B cell (primary cell): ENCODE measurements around the gene TTLL5. TPM values are rescaled to one million over a fixed set of nuclear protein-coding genes. Genes with fewer than 3 reads are reported as not detected.

Source experiments
- ATAC-seq: fragments of 200-7000 bp; cut with Tn5 transposase; one replicate; pipeline ENCODE4 v1.10.0; 2021; ENCODE audit warnings: low read depth, mild to moderate bottlenecking, moderate number of reproducible peaks, moderate library complexity
- CTCF ChIA-PET: fragments of 350-600 bp; sonication (Branson Sonifier 250); formaldehyde crosslinking; loops from one replicate; lab custom pipeline; 2021; ENCODE audit warnings: antibody characterized with exemption, inconsistent platforms; lab: Charles Lee
- POLR2A ChIA-PET: fragments of 350-600 bp; sonication (Branson Sonifier 250); formaldehyde crosslinking; loops from one replicate; lab custom pipeline; 2021; ENCODE audit warnings: antibody characterized with exemption; lab: Charles Lee
- DNase-seq: peaks from one replicate; pipeline ENCODE4 v3.0.0; 2013
- H2AFZ ChIP-seq: 2 replicates; pipeline ENCODE4 v1.6.1; 2012; ENCODE audit warnings: mild to moderate bottlenecking, low read depth, low read length; ENCODE audit not compliant: insufficient read depth, poor library complexity, severe bottlenecking
- H3K27ac ChIP-seq, 2 donors: 1 replicate in 1 of 2; 2 replicates in 1 of 2; pipeline ENCODE4 v1.5.1; 2012 to 2013; ENCODE audit warnings: low read length in 2 of 2, mild to moderate bottlenecking in 2 of 2, moderate library complexity in 1 of 2
- H3K27me3 ChIP-seq, 4 experiments: fragments of 200-600 bp in 1 of 4; sonication (generic) in 1 of 4; replicated peaks in 1 of 4; 1 replicate in 2 of 4; 2 replicates in 2 of 4; pipeline versions ENCODE4 v1.6.1 to v1.7.0; 2013 to 2016; ENCODE audit warnings: low read length in 3 of 4, mild to moderate bottlenecking in 2 of 4, mixed read lengths in 1 of 4, moderate library complexity in 1 of 4; ENCODE audit not compliant: insufficient read depth in 4 of 4, control insufficient read depth in 3 of 4; ENCODE audit errors: control extremely low read depth in 1 of 4
- H3K36me3 ChIP-seq, 2 experiments: replicated peaks in 1 of 2; 1 replicate in 1 of 2; 2 replicates in 1 of 2; pipeline versions ENCODE4 v1.6.1 to v1.7.1; 2013; ENCODE audit warnings: low read length in 1 of 2; ENCODE audit not compliant: insufficient read depth in 2 of 2, control insufficient read depth in 1 of 2; ENCODE audit errors: control extremely low read depth in 1 of 2, extremely low read depth in 1 of 2
- H3K4me1 ChIP-seq, 2 donors: fragments of 200-600 bp in 1 of 2; sonication (generic) in 1 of 2; 1 replicate in 1 of 2; 2 replicates in 1 of 2; pipeline versions ENCODE4 v1.5.1 to v1.6.1; 2013 to 2017; ENCODE audit warnings: low read length in 2 of 2; ENCODE audit not compliant: control insufficient read depth in 2 of 2, insufficient read depth in 2 of 2
- H3K4me2 ChIP-seq: replicated peaks from 2 replicates; pipeline ENCODE3; 2012; ENCODE audit warnings: mild to moderate bottlenecking, low read depth, low read length; ENCODE audit not compliant: poor library complexity, severe bottlenecking
- H3K4me3 ChIP-seq, 5 experiments: fragments of 200-600 bp in 1 of 5; sonication (generic) in 1 of 5; 1 replicate in 3 of 5; 2 replicates in 2 of 5; pipeline versions ENCODE4 v1.5.1 to v1.7.0; 2011 to 2016; ENCODE audit warnings: low read length in 4 of 5, mild to moderate bottlenecking in 4 of 5, low read depth in 2 of 5, control low read depth in 1 of 5, moderate library complexity in 1 of 5; ENCODE audit not compliant: insufficient read depth in 1 of 5; ENCODE audit errors: control extremely low read depth in 1 of 5, extremely low read depth in 1 of 5
- H3K79me2 ChIP-seq: fragments of 200-600 bp; sonication (generic); one replicate; pipeline ENCODE4 v1.6.0; 2016; ENCODE audit warnings: low read length; ENCODE audit not compliant: control insufficient read depth, insufficient read depth
- H3K9ac ChIP-seq: fragments of 200-600 bp; sonication (generic); 2 replicates; pipeline ENCODE4 v1.6.1; 2017; ENCODE audit warnings: mild to moderate bottlenecking, low read length, moderate library complexity
- H3K9me3 ChIP-seq, 3 donors: one replicate each; pipeline versions ENCODE4 v1.6.1 to v1.7.1; 2013; ENCODE audit warnings: low read length in 2 of 3; ENCODE audit not compliant: control insufficient read depth in 2 of 3, insufficient read depth in 1 of 3; ENCODE audit errors: control extremely low read depth in 1 of 3
- H4K20me1 ChIP-seq: 2 replicates; pipeline ENCODE4 v1.6.0; 2012; ENCODE audit warnings: mild to moderate bottlenecking, low read length; ENCODE audit not compliant: insufficient read depth, control insufficient read depth, poor library complexity, severe bottlenecking
- H3K27ac Mint-ChIP-seq: one replicate; pipeline ENCODE4 v1.8.0; 2021; ENCODE audit warnings: mixed read lengths
- H3K27me3 Mint-ChIP-seq: one replicate; pipeline ENCODE4 v1.8.0; 2021; ENCODE audit warnings: mixed read lengths
- H3K4me1 Mint-ChIP-seq: one replicate; pipeline ENCODE4 v1.8.0; 2021; ENCODE audit warnings: mixed read lengths
- H3K4me3 Mint-ChIP-seq: one replicate; pipeline ENCODE4 v1.8.0; 2021; ENCODE audit warnings: mixed read lengths
- H3K9me3 Mint-ChIP-seq: one replicate; pipeline ENCODE4 v1.8.0; 2022; ENCODE audit warnings: mixed read lengths; ENCODE audit not compliant: insufficient read depth
- EZH2 ChIP-seq: IDR thresholded peaks from 2 replicates; pipeline ENCODE4 v1.6.1; 2012; ENCODE audit warnings: borderline replicate concordance, low read depth, mild to moderate bottlenecking, moderate library complexity, low read length; ENCODE audit not compliant: insufficient read depth, poor library complexity, severe bottlenecking
- WGBS: methylation state at CpG from one replicate; pipeline ENCODE4 v1.1.5; 2013; ENCODE audit warnings: missing lambda C conversion rate; ENCODE audit not compliant: insufficient coverage; 5-methylcytosine and 5-hydroxymethylcytosine counted together
- intact Hi-C: fragments of 100-400 bp; cut with micrococcal nuclease; formaldehyde crosslinking; loops from one replicate; pipeline ENCODE4 v1.10.0; 2022
- polyA plus RNA-seq: library from polyadenylated mRNA; depleted of rRNA; stranded (reverse); fragments of >200 nt; gene quantifications from 2 replicates; pipeline ENCODE4 v1.2.3, GENCODE V29; 2012
- total RNA-seq, 2 donors: library from RNA; stranded (reverse); fragments of 120-200 nt in 1 of 2; gene quantifications; 1 replicate in 1 of 2; 2 replicates in 1 of 2; pipeline versions ENCODE4 v1.2.3 to v1.2.4, GENCODE V29; 2013 to 2022
- TF ChIP-seq, protein P1 (sequence below): fragments of 200-600 bp; IDR thresholded peaks from one replicate; pipeline ENCODE4 v1.8.0; 2022; ENCODE audit warnings: antibody characterized with exemption, mild to moderate bottlenecking

The TTLL5 gene
- total and polyA plus RNA-seq, 2 donors (not counting 1 experiment from before 2014, with no cell fraction given) = 10.9 to 50.9 TPM

DNA sequence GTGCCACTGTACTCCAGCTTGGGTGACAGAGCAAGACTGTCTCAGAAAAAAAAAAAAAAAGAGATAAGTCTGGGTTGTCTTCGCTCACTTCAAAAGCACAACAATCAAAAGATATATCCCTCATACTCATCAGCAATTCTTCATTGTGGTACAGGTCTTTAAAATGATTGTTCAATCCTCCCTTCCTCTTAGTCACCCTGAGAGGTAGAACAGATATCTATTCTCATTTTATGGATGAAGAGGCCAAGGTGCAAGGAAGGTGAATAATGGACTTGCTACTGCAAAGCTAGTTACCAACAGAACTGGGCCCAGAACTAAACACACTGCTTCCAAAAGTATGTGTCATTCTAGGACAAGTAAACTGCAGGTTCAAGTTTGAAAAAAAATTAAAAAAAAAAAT lies 7.5 kb upstream of the TTLL5 start:
- H2AFZ ChIP-seq = no peak overlapping the region
- ChIA-PET CTCF (interaction anchor here (0.7 to 13.9 kb wide), 31 partner anchors 9 to 1466 kb away, joined by 3 to 447 read pairs (median 5); partner anchors contain the start of gene FLVCR2), POLR2A (interaction anchor here (0.7 kb wide), 1 partner anchor 52 kb away, joined by 4 read pairs; no protein-coding TSS in a partner anchor)
- no peaks in the 10 kb centered on the region for H3K4me1 ChIP-seq
- no peaks in the 10 kb centered on the region for H3K9me3 Mint-ChIP-seq
- no CpG with 5 or more reads among the region's 1 CpG for WGBS
- intact Hi-C loops = loop anchor here (5.0 kb wide), 1 partner anchor 346 kb away; no protein-coding TSS in a partner anchor
- H3K4me1 Mint-ChIP-seq = peaks cover under 1% of the 10 kb centered on the region
- H3K27me3 ChIP-seq = no peaks in the 10 kb centered on the region
- DNase-seq (no peak), ATAC-seq (no peak)
- no peak for TF ChIP-seq EZH2
- TF ChIP-seq, protein P1, sequence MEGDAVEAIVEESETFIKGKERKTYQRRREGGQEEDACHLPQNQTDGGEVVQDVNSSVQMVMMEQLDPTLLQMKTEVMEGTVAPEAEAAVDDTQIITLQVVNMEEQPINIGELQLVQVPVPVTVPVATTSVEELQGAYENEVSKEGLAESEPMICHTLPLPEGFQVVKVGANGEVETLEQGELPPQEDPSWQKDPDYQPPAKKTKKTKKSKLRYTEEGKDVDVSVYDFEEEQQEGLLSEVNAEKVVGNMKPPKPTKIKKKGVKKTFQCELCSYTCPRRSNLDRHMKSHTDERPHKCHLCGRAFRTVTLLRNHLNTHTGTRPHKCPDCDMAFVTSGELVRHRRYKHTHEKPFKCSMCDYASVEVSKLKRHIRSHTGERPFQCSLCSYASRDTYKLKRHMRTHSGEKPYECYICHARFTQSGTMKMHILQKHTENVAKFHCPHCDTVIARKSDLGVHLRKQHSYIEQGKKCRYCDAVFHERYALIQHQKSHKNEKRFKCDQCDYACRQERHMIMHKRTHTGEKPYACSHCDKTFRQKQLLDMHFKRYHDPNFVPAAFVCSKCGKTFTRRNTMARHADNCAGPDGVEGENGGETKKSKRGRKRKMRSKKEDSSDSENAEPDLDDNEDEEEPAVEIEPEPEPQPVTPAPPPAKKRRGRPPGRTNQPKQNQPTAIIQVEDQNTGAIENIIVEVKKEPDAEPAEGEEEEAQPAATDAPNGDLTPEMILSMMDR = no peak
- H3K4me3 ChIP-seq = no peak overlapping the region
- H3K36me3 ChIP-seq = peaks cover 4 to 72% of the 10 kb centered on the region in 2 experiments
- H4K20me1 ChIP-seq = no peaks in the 10 kb centered on the region
- H3K4me2 ChIP-seq = no peak overlapping the region
- no peaks in the 10 kb centered on the region for H3K9me3 ChIP-seq
- no peak overlapping the region for H3K9ac ChIP-seq
- no peak overlapping the region for H3K27ac Mint-ChIP-seq
- no peaks in the 10 kb centered on the region for H3K79me2 ChIP-seq
- no peak overlapping the region for H3K4me3 Mint-ChIP-seq
- H3K27ac ChIP-seq = no peak overlapping the region
- H3K27me3 Mint-ChIP-seq = no peaks in the 10 kb centered on the region

- Mint-ChIP-seq H3K4me3 (no peak overlapping the region), H3K4me1 (peaks cover 4% of the 10 kb centered on the region), H3K27ac (no peak overlapping the region), H3K27me3 (no peaks in the 10 kb centered on the region), H3K9me3 (no peaks in the 10 kb centered on the region)
- Histone ChIP-seq H3K79me2 (no peaks in the 10 kb centered on the region), H4K20me1 (no peaks in the 10 kb centered on the region), H3K27ac (no peak overlapping the region), H3K4me2 (no peak overlapping the region), H3K4me3 (no peak overlapping the region), H2AFZ (no peak overlapping the region), H3K4me1 (no peaks in the 10 kb centered on the region), H3K9me3 (no peaks in the 10 kb centered on the region), H3K9ac (no peak overlapping the region), H3K36me3 (peaks cover 4 to 71% of the 10 kb centered on the region in 2 experiments), H3K27me3 (no peaks in the 10 kb centered on the region)
- WGBS = 0% methylated on average over 2 of the region's 4 CpGs
- ATAC-seq (peak; percentile 96), DNase-seq (peak; percentile 82)
- TF ChIP-seq EZH2 = no peak
- TF ChIP-seq, protein P1 = peak; percentile 94
- ChIA-PET CTCF (interaction anchor here (0.5 to 13.9 kb wide), 38 partner anchors 9 to 1466 kb away, joined by 3 to 447 read pairs (median 4); partner anchors contain the start of gene FLVCR2), POLR2A (no interaction called here)
- intact Hi-C loops = loop anchor here (1.0 to 5.0 kb wide), 2 partner anchors 77 to 347 kb away; no protein-coding TSS in a partner anchor
These were observed 6.8 kb upstream of the TTLL5 start for GRCh38 chr14:75654127-75654732.
